DOHH2 (cell line): ENCODE data around the gene ADGRG1.

Experiments
- H3F3A ChIP-seq: fragments of 200-600 bp; sonication (generic), shearing (Covaris generic); 2 replicates; pipeline ENCODE4 v1.6.0; 2016; ENCODE audit warnings: antibody characterized with exemption, mild to moderate bottlenecking; ENCODE audit not compliant: control insufficient read depth, insufficient read depth
- H3K27ac ChIP-seq: fragments of 200-600 bp; sonication (generic); 2 replicates; pipeline ENCODE4 v1.5.1; 2014; ENCODE audit warnings: low read depth, mild to moderate bottlenecking, low read length, moderate library complexity
- H3K27me3 ChIP-seq: fragments of 200-600 bp; sonication (generic); 2 replicates; pipeline ENCODE4 v1.6.1; 2014; ENCODE audit warnings: mild to moderate bottlenecking, low read length, mixed read lengths; ENCODE audit not compliant: control insufficient read depth
- H3K36me3 ChIP-seq: fragments of 200-600 bp; sonication (generic); 2 replicates; pipeline ENCODE4 v1.6.1; 2014; ENCODE audit warnings: mild to moderate bottlenecking, low read length, moderate library complexity, mixed read lengths; ENCODE audit not compliant: control insufficient read depth
- H3K4me1 ChIP-seq: fragments of 200-600 bp; sonication (generic); 2 replicates; pipeline ENCODE4 v1.6.1; 2014; ENCODE audit warnings: mild to moderate bottlenecking, low read length, mixed read lengths; ENCODE audit not compliant: control insufficient read depth
- H3K4me2 ChIP-seq: fragments of 200-600 bp; sonication (generic); 2 replicates; pipeline ENCODE4 v1.6.0; 2014; ENCODE audit warnings: mild to moderate bottlenecking, low read length, moderate library complexity
- H3K4me3 ChIP-seq: fragments of 200-600 bp; sonication (generic); 2 replicates; pipeline ENCODE4 v1.5.1; 2014; ENCODE audit warnings: mild to moderate bottlenecking, low read length, mixed read lengths
- H3K79me2 ChIP-seq: fragments of 200-600 bp; sonication (generic); 2 replicates; pipeline ENCODE4 v1.6.1; 2014; ENCODE audit warnings: mild to moderate bottlenecking, low read length, mixed read lengths; ENCODE audit not compliant: control insufficient read depth
- H3K9me2 ChIP-seq: fragments of 200-600 bp; sonication (generic); replicated peaks from 2 replicates; pipeline ENCODE4 v1.6.1; 2014; ENCODE audit warnings: mild to moderate bottlenecking, low read length, mixed read lengths; ENCODE audit not compliant: control insufficient read depth
- H3K9me3 ChIP-seq: fragments of 200-600 bp; sonication (generic); 2 replicates; pipeline ENCODE4 v1.6.1; 2014; ENCODE audit warnings: antibody characterized with exemption, low read length, mixed read lengths; ENCODE audit not compliant: control insufficient read depth, insufficient read depth
- H4K20me1 ChIP-seq: fragments of 200-600 bp; sonication (generic); 2 replicates; pipeline ENCODE4 v1.6.0; 2014; ENCODE audit warnings: low read depth, mild to moderate bottlenecking, antibody characterized with exemption, low read length, moderate library complexity; ENCODE audit not compliant: control insufficient read depth, insufficient read depth
- CTCF ChIP-seq: fragments of 200-600 bp; sonication (generic); IDR thresholded peaks from one replicate; pipeline ENCODE4 v1.5.1; 2014; ENCODE audit warnings: antibody characterized with exemption, mild to moderate bottlenecking, low read depth, low read length; ENCODE audit not compliant: poor library complexity, severe bottlenecking
- EZH2phosphoT487 ChIP-seq: fragments of 200-600 bp; sonication (generic); IDR thresholded peaks from 2 replicates; pipeline ENCODE4 v1.6.1; 2017; ENCODE audit warnings: borderline replicate concordance, mild to moderate bottlenecking, antibody characterized with exemption, low read length, moderate library complexity, mixed read lengths

The ADGRG1 gene

GRCh38 chr16:57707331-57707730 lies 78.9 kb downstream of the ADGRG1 start:
- no peaks in the 10 kb centered on the region for H3K9me3 ChIP-seq
- no peaks in the 10 kb centered on the region for H3K9me2 ChIP-seq
- no peak overlapping the region for H3K27ac ChIP-seq
- H3K4me2 ChIP-seq, result no peak overlapping the region
- H3K79me2 ChIP-seq, result no peaks in the 10 kb centered on the region
- H4K20me1 ChIP-seq, result no peaks in the 10 kb centered on the region
- no peak overlapping the region for H3K4me3 ChIP-seq
- no peak for TF ChIP-seq EZH2phosphoT487
- TF ChIP-seq CTCF, result no peak
- H3K36me3 ChIP-seq, result no peaks in the 10 kb centered on the region
- peaks cover 28% of the 10 kb centered on the region for H3K27me3 ChIP-seq
- H3K4me1 ChIP-seq, result no peaks in the 10 kb centered on the region
- H3F3A ChIP-seq, result no peaks in the 10 kb centered on the region

- H3K4me1 ChIP-seq, result no peaks in the 10 kb centered on the region
- no peaks in the 10 kb centered on the region for H3K9me3 ChIP-seq
- H3F3A ChIP-seq, result no peaks in the 10 kb centered on the region
- no peak for TF ChIP-seq EZH2phosphoT487
- TF ChIP-seq CTCF, result no peak
- no peaks in the 10 kb centered on the region for H3K36me3 ChIP-seq
- H3K4me2 ChIP-seq, result no peak overlapping the region
- peaks cover 30% of the 10 kb centered on the region for H3K27me3 ChIP-seq
- H3K4me3 ChIP-seq, result no peak overlapping the region
- no peaks in the 10 kb centered on the region for H3K9me2 ChIP-seq
- H3K27ac ChIP-seq, result no peak overlapping the region
- H3K79me2 ChIP-seq, result no peaks in the 10 kb centered on the region
- H4K20me1 ChIP-seq, result no peaks in the 10 kb centered on the region
Measured at GRCh38 chr16:57708168-57708567, 79.7 kb downstream of the ADGRG1 start.

GRCh38 chr16:57709663-57710062 lies 81.2 kb downstream of the ADGRG1 start:
- Histone ChIP-seq H3F3A (no peaks in the 10 kb centered on the region), H3K9me2 (no peaks in the 10 kb centered on the region), H4K20me1 (no peaks in the 10 kb centered on the region), H3K4me2 (no peak overlapping the region), H3K9me3 (no peaks in the 10 kb centered on the region), H3K27ac (no peak overlapping the region), H3K36me3 (no peaks in the 10 kb centered on the region), H3K27me3 (peaks cover 40% of the 10 kb centered on the region), H3K4me3 (no peak overlapping the region), H3K4me1 (no peaks in the 10 kb centered on the region), H3K79me2 (no peaks in the 10 kb centered on the region)
- TF ChIP-seq EZH2phosphoT487 (no peak), CTCF (no peak)

- no peak for TF ChIP-seq CTCF
- TF ChIP-seq EZH2phosphoT487, result no peak
- H3K79me2 ChIP-seq, result no peaks in the 10 kb centered on the region
- H3K4me1 ChIP-seq, result no peaks in the 10 kb centered on the region
- no peaks in the 10 kb centered on the region for H3K9me3 ChIP-seq
- no peaks in the 10 kb centered on the region for H4K20me1 ChIP-seq
- H3K4me2 ChIP-seq, result no peak overlapping the region
- H3K36me3 ChIP-seq, result no peaks in the 10 kb centered on the region
- H3K27ac ChIP-seq, result no peak overlapping the region
- no peak overlapping the region for H3K4me3 ChIP-seq
- peaks cover 46% of the 10 kb centered on the region for H3K27me3 ChIP-seq
- H3K9me2 ChIP-seq, result no peaks in the 10 kb centered on the region
- H3F3A ChIP-seq, result no peaks in the 10 kb centered on the region
Measured at GRCh38 chr16:57711346-57711745, 82.9 kb downstream of the ADGRG1 start.
